ENCODE results near the gene ZNF414. TPM values are rescaled to one million over a fixed set of nuclear protein-coding genes. Genes with fewer than 3 reads are reported as not detected.

ZNF414 gene
- total and polyA plus RNA-seq, 2 donors from 2014 or later: 20.4 to 29.6 TPM

- no peaks in the 10 kb centered on the region for H3K9me3 ChIP-seq (ENCODE audit: control insufficient read depth in 2 of 3, insufficient read depth in 1 of 3, low read length in 3 of 3)
- no peak for FAIRE-seq
- H3K4me3 ChIP-seq (ENCODE audit: low read length in 3 of 3): no peak overlapping the region
- no peak for DNase-seq
- H3K4me1 ChIP-seq (ENCODE audit: control insufficient read depth in 2 of 3, insufficient read depth in 2 of 3, low read depth in 1 of 3, low read length in 3 of 3): no peaks in the 10 kb centered on the region
- H3K27ac ChIP-seq (ENCODE audit: low read depth in 2 of 2, low read length in 2 of 2): no peak overlapping the region
- TF ChIP-seq CTCF (IDR thresholded peaks at IDR 0.05; ENCODE audit: borderline replicate concordance, extremely low read depth, insufficient read depth): no peak
- H3K36me3 ChIP-seq (ENCODE audit: control insufficient read depth in 2 of 3, insufficient read depth in 3 of 3, low read length in 3 of 3): no peaks in the 10 kb centered on the region
- intact Hi-C loops (cut with DNase I): no loop called here
- H3K9ac ChIP-seq (ENCODE audit: low read length in 3 of 3): no peak overlapping the region
- no peaks in the 10 kb centered on the region for H3K27me3 ChIP-seq (ENCODE audit: control insufficient read depth, insufficient read depth, low read length)
These were observed 19.8 kb downstream of the ZNF414 start for GRCh38 chr19:8494158-8494557.

- intact Hi-C loops (cut with DNase I): no loop called here
- no peak overlapping the region for H3K9ac ChIP-seq (ENCODE audit: low read length in 3 of 3)
- TF ChIP-seq CTCF (IDR thresholded peaks at IDR 0.05; ENCODE audit: borderline replicate concordance, extremely low read depth, insufficient read depth): no peak
- no peak overlapping the region for H3K4me3 ChIP-seq (ENCODE audit: low read length in 3 of 3)
- H3K36me3 ChIP-seq (ENCODE audit: control insufficient read depth in 2 of 3, insufficient read depth in 3 of 3, low read length in 3 of 3): peaks cover 7 to 21% (median 19%) of the 10 kb centered on the region in 3 donors
- FAIRE-seq (no peak), DNase-seq (peak in 1 of 5 donors; percentile 38)
- no peaks in the 10 kb centered on the region for H3K27me3 ChIP-seq (ENCODE audit: control insufficient read depth, insufficient read depth, low read length)
- no peak overlapping the region for H3K27ac ChIP-seq (ENCODE audit: low read depth in 2 of 2, low read length in 2 of 2)
- no peaks in the 10 kb centered on the region for H3K4me1 ChIP-seq (ENCODE audit: control insufficient read depth in 2 of 3, insufficient read depth in 2 of 3, low read depth in 1 of 3, low read length in 3 of 3)
- H3K9me3 ChIP-seq (ENCODE audit: control insufficient read depth in 2 of 3, insufficient read depth in 1 of 3, low read length in 3 of 3): no peaks in the 10 kb centered on the region
These were observed 22.4 kb downstream of the ZNF414 start for GRCh38 chr19:8491574-8491973.

GRCh38 chr19:8490873-8491272 is 23.1 kb downstream of the ZNF414 start:
- peaks cover 11 to 27% (median 26%) of the 10 kb centered on the region in 3 donors for H3K36me3 ChIP-seq (ENCODE audit: control insufficient read depth in 2 of 3, insufficient read depth in 3 of 3, low read length in 3 of 3)
- no peak overlapping the region for H3K27ac ChIP-seq (ENCODE audit: low read depth in 2 of 2, low read length in 2 of 2)
- no peak overlapping the region for H3K9ac ChIP-seq (ENCODE audit: low read length in 3 of 3)
- intact Hi-C loops (cut with DNase I): no loop called here
- FAIRE-seq (no peak), DNase-seq (peak in 1 of 5 donors; percentile 57)
- TF ChIP-seq CTCF (IDR thresholded peaks at IDR 0.05; ENCODE audit: borderline replicate concordance, extremely low read depth, insufficient read depth): no peak
- H3K27me3 ChIP-seq (ENCODE audit: control insufficient read depth, insufficient read depth, low read length): no peaks in the 10 kb centered on the region
- no peak overlapping the region for H3K4me3 ChIP-seq (ENCODE audit: low read length in 3 of 3)
- no peaks in the 10 kb centered on the region for H3K4me1 ChIP-seq (ENCODE audit: control insufficient read depth in 2 of 3, insufficient read depth in 2 of 3, low read depth in 1 of 3, low read length in 3 of 3)
- H3K9me3 ChIP-seq (ENCODE audit: control insufficient read depth in 2 of 3, insufficient read depth in 1 of 3, low read length in 3 of 3): no peaks in the 10 kb centered on the region

GRCh38 chr19:8490395-8490760 is 23.6 kb downstream of the ZNF414 start:
- TF ChIP-seq CTCF (IDR thresholded peaks at IDR 0.05; ENCODE audit: borderline replicate concordance, extremely low read depth, insufficient read depth): no peak
- intact Hi-C loops (cut with DNase I): no loop called here
- peak in 1 of 5 donors; percentile 73 for DNase-seq
- Histone ChIP-seq H3K27ac (ENCODE audit: low read depth in 2 of 2, low read length in 2 of 2) (no peak overlapping the region), H3K9me3 (ENCODE audit: control insufficient read depth in 2 of 3, insufficient read depth in 1 of 3, low read length in 3 of 3) (no peaks in the 10 kb centered on the region), H3K4me1 (ENCODE audit: control insufficient read depth in 2 of 3, insufficient read depth in 2 of 3, low read depth in 1 of 3, low read length in 3 of 3) (no peaks in the 10 kb centered on the region), H3K4me3 (ENCODE audit: low read length in 3 of 3) (no peak overlapping the region), H3K27me3 (ENCODE audit: control insufficient read depth, insufficient read depth, low read length) (no peaks in the 10 kb centered on the region), H3K9ac (ENCODE audit: low read length in 3 of 3) (no peak overlapping the region), H3K36me3 (ENCODE audit: control insufficient read depth in 2 of 3, insufficient read depth in 3 of 3, low read length in 3 of 3) (peaks cover 11 to 32% (median 31%) of the 10 kb centered on the region in 3 donors)
- FAIRE-seq: no peak
